ENCODE results near the gene LHB. TPM values are rescaled to one million over a fixed set of nuclear protein-coding genes. Genes with fewer than 3 reads are reported as not detected.
"Not testable (repeated sequence)": the region's sequence is repeated elsewhere in the genome, so short reads cannot be mapped to it uniquely, and the experiment has no call there.

Gene LHB
- total and polyA plus RNA-seq, 4 donors: 0.32 TPM; not detected in 3

DNA sequence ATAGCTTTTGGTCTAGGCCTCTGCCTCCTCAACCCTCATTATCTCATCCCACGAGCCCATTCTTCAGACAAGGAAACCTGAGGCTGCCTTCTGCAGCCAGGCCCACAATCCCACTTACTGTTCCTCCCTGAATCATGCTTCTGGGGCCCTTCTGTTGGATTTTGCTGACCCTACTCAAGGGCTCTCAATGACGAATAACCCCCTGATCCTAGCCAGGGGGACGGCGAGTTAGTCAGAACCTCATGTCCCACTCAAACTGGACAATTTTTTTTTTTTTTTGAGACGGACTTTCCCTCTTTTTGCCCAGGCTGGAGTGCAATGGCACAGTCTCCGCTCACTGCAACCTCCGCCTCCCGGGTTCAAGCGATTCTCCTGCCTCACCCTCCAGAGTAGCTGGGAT, 5.2 kb upstream of the LHB start:
- 96% methylated on average over 4 of the region's 9 CpGs for WGBS (ENCODE audit: insufficient coverage)
- no peak for DNase-seq (ENCODE audit: low read depth in 4 of 6, low spot score in 6 of 6)
- peaks cover 30% of the 10 kb centered on the region for H3K4me1 ChIP-seq (ENCODE audit: control insufficient read depth, insufficient read depth, low read length)
- H3K9me3 ChIP-seq (ENCODE audit: control insufficient read depth, insufficient read depth, low read length): no peaks in the 10 kb centered on the region
- H3K27me3 ChIP-seq (ENCODE audit: control insufficient read depth, insufficient read depth, low read length): peaks cover 43% of the 10 kb centered on the region
- no peak overlapping the region for H3K27ac ChIP-seq (ENCODE audit: low read depth, low read length)
- no peaks in the 10 kb centered on the region for H3K36me3 ChIP-seq (ENCODE audit: control insufficient read depth, insufficient read depth, low read length)
- no peak overlapping the region for H3K4me3 ChIP-seq (ENCODE audit: low read depth, low read length)

DNA sequence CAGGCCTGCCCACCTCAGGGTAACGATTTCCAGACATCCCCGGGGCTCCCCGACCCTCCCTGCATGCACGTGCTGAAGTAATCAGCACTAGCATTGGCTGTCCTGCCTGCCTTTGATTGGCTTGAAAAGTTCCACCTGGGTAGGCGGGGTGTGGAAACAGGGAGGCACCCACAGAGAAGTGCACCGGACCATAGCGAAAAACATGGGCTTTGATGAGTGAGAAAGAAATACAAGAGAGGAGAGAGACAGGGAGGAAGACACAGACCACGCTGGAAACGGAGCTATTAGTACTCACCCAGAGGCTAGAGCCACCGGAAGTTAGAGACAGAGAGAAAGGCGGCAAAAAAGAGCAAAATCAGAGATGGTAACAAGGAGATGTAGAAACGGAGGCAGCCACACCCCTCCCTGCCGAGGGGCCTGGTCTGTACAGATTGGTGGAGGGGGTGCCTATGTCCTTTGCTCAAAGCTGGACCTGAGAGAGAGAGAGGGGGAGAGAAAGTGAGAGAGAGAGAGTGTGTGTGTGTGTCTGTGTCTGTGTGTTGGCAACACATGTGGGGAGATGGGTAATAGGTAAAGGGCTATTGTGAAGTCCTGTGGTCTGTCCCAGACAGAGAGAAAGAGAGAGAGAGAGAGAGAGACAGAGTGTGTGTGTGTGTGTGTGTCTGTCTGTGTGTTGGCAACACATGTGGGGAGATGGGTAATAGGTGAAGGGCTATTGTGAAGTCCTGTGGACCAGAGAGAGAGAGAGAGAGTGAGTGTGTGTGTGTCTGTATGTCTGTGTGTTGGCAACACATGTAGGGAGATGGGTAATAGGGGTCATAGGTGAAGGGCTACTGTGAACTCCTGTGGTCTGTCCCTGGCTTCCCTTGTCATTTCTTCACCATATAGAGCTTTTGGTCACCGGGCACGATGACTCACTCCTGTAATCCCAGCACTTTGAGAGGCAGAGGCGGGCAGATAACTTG, 4.3 kb upstream of the LHB start:
- 45% methylated on average over 11 of the region's 16 CpGs for WGBS (ENCODE audit: insufficient coverage)
- no peaks in the 10 kb centered on the region for H3K9me3 ChIP-seq (ENCODE audit: control insufficient read depth, insufficient read depth, low read length)
- no peak overlapping the region for H3K4me3 ChIP-seq (ENCODE audit: low read depth, low read length)
- peaks cover 45% of the 10 kb centered on the region for H3K27me3 ChIP-seq (ENCODE audit: control insufficient read depth, insufficient read depth, low read length)
- H3K36me3 ChIP-seq (ENCODE audit: control insufficient read depth, insufficient read depth, low read length): peaks cover 7% of the 10 kb centered on the region
- DNase-seq (ENCODE audit: low read depth in 4 of 6, low spot score in 6 of 6): no peak
- peaks cover 31% of the 10 kb centered on the region for H3K4me1 ChIP-seq (ENCODE audit: control insufficient read depth, insufficient read depth, low read length)
- no peak overlapping the region for H3K27ac ChIP-seq (ENCODE audit: low read depth, low read length)

DNA sequence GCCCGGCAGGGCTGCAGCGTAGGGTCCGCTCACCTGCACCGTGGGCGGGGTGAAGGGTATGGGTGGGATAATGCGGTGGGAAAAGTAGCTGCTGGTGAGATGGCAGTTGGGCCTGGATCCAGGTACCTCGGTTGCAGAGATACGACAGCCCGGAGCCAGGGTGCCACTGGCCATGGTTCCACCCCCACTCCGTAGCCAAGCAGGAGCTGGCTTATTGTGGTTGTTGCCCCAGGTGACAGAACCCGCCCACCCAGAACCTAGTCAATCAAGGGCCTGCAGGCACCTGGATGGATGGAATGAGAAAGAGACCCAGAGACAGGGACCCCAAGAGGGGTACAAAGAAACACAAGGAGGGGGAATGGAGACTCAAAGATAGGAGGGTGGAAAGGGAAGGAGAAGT, 3.5 kb upstream of the LHB start:
- WGBS (ENCODE audit: insufficient coverage): 70% methylated on average over 10 of the region's 11 CpGs
- Histone ChIP-seq H3K9me3 (ENCODE audit: control insufficient read depth, insufficient read depth, low read length) (no peaks in the 10 kb centered on the region), H3K4me3 (ENCODE audit: low read depth, low read length) (no peak overlapping the region), H3K36me3 (ENCODE audit: control insufficient read depth, insufficient read depth, low read length) (peaks cover 16% of the 10 kb centered on the region), H3K27ac (ENCODE audit: low read depth, low read length) (no peak overlapping the region), H3K27me3 (ENCODE audit: control insufficient read depth, insufficient read depth, low read length) (peaks cover 45% of the 10 kb centered on the region), H3K4me1 (ENCODE audit: control insufficient read depth, insufficient read depth, low read length) (peaks cover 31% of the 10 kb centered on the region)
- DNase-seq (ENCODE audit: low read depth in 4 of 6, low spot score in 6 of 6): no peak

DNA sequence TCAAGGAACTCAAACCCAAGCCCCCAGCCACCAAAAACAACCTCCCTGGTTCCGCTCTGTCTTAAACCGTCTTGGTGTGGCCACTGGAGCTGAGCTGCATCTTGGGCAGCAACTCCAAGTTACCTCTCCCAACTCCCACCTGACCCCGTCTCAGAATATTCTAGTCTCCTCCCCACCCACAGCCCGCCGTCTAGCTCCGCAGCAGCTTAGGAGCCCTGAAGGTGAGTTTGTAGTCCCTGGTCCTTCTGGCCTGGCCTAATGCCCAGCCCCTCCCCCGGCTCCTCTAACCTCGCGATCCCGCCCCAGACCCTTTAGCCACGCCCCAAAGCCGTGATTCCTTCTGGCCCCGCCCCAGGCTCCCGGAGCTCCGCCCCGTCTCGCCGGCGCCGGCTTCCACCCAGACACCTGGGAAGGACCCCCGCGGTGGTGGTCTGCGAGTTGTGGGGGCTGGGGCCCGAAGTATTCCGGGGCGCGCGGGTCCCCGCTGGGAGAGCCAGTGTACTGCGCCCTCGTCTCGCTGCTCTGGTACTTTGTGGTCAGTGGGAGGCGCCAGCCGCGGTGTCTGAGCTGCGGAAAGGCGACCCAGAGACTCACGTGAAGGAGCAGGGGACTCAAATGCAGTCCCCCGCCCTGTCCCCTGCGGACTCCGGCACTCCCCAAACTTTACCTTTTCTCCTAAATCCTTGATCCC, 2.5 kb upstream of the LHB start:
- peaks cover 26% of the 10 kb centered on the region for H3K36me3 ChIP-seq (ENCODE audit: control insufficient read depth, insufficient read depth, low read length)
- H3K4me1 ChIP-seq (ENCODE audit: control insufficient read depth, insufficient read depth, low read length): peaks cover 31% of the 10 kb centered on the region
- H3K9me3 ChIP-seq (ENCODE audit: control insufficient read depth, insufficient read depth, low read length): no peaks in the 10 kb centered on the region
- peak in 1 of 6 donors; percentile 28 for DNase-seq (ENCODE audit: low read depth in 4 of 6, low spot score in 6 of 6)
- WGBS (ENCODE audit: insufficient coverage): 10% methylated on average over 39 of the region's 41 CpGs
- H3K27ac ChIP-seq (ENCODE audit: low read depth, low read length): no peak overlapping the region
- H3K4me3 ChIP-seq (ENCODE audit: low read depth, low read length): no peak overlapping the region
- H3K27me3 ChIP-seq (ENCODE audit: control insufficient read depth, insufficient read depth, low read length): peaks cover 45% of the 10 kb centered on the region

DNA sequence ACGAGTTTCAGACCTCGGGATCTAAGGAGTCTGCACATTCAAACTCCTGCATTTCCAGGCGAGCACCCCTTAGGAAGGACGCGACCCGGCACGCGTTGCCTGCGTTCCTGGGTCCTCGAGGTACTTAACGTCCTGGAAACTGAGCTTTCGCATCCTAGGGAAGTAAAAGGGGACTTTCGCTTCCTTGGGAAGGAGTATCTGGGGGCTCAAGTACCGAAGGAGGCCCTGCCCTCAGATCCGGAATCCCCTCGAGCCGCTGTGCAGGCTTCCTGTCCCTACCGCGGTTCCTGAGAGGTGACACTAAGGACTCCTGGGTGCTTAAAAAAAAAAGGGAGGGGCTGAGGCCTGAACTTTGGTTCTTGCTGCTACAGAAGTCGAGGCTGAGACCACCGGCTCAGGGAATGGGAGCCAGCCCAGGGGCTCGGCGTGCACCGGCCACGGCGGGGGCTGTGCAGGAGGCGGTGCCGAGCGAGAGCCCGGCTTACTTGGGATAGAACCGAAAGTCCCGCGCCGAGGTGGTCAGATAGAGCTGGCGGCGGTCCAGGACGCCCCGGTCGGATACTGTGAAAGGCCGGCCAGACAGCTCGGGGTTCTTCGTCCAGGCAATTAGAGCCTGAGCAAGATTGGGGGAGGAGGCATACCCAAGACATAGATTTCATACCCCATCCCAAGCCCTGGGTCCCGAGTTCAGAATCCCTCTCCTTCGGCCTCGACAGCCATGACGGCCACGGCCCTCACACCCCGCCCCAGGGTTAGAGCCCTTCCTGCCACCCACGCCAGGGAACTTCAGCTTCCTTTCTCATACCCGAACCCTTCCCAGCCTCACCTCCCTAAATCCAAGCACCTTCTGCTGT, 1.7 kb upstream of the LHB start:
- peak overlapping the region; percentile 9 for H3K4me3 ChIP-seq (ENCODE audit: low read depth, low read length)
- not testable (repeated sequence) for H3K27ac ChIP-seq (ENCODE audit: low read depth, low read length)

DNA sequence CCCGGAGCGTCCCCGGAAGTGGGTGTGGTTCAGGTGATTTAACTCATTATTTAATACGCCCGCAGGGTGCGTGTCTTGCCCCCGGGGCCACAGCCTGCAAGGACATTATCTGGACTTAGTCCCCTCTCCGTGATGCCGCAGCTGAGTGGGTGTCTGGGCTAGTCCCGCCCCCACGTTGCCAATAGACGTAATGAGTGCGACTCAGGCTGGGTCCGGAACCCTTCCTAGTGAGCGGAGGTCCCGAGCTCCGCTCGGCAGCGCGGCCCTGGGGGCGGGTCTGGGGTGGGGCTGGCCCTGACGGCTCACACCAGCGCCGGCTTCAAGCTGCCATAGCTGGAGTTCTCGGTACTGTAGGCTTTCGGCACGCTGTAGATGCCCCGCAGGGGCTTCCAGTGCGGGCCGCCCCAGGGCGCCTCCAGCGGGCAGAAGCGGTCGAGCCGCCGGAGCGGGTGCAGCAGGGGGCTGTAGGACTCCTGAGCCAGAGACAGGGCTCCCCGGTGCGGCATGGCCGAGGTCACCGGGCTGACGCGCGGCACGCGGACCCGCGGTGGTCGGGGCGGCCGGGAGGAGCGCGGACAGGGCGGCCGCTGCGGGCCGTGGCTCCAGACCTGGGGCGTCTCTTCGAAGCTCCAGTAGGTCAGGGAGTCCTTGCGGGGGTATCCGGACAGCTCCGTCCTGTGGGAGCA, 918 bp upstream of the LHB start:
- no peaks in the 10 kb centered on the region for H3K9me3 ChIP-seq (ENCODE audit: control insufficient read depth, insufficient read depth, low read length)
- peaks cover 37% of the 10 kb centered on the region for H3K36me3 ChIP-seq (ENCODE audit: control insufficient read depth, insufficient read depth, low read length)
- peak overlapping the region; percentile 29 for H3K4me3 ChIP-seq (ENCODE audit: low read depth, low read length)
- peak in 2 of 6 donors; percentile 20 to 44 for DNase-seq (ENCODE audit: low read depth in 4 of 6, low spot score in 6 of 6)
- H3K27ac ChIP-seq (ENCODE audit: low read depth, low read length): no peak overlapping the region
- peaks cover 31% of the 10 kb centered on the region for H3K4me1 ChIP-seq (ENCODE audit: control insufficient read depth, insufficient read depth, low read length)
- under 1% methylated on average over 59 of the region's 62 CpGs for WGBS (ENCODE audit: insufficient coverage)
- H3K27me3 ChIP-seq (ENCODE audit: control insufficient read depth, insufficient read depth, low read length): peaks cover 45% of the 10 kb centered on the region

More for the DNA sequence above, 1.7 kb upstream of the LHB start:
- H3K4me1 ChIP-seq (ENCODE audit: control insufficient read depth, insufficient read depth, low read length): peaks cover 31% of the 10 kb centered on the region
- DNase-seq (ENCODE audit: low read depth in 4 of 6, low spot score in 6 of 6): peak in 1 of 6 donors; percentile 11
- not testable (repeated sequence) for H3K9me3 ChIP-seq (ENCODE audit: control insufficient read depth, insufficient read depth, low read length)
- peaks cover 32% of the 10 kb centered on the region for H3K36me3 ChIP-seq (ENCODE audit: control insufficient read depth, insufficient read depth, low read length)
- H3K27me3 ChIP-seq (ENCODE audit: control insufficient read depth, insufficient read depth, low read length): peaks cover 45% of the 10 kb centered on the region
- 11% methylated on average over 47 of the region's 50 CpGs for WGBS (ENCODE audit: insufficient coverage)

DNA sequence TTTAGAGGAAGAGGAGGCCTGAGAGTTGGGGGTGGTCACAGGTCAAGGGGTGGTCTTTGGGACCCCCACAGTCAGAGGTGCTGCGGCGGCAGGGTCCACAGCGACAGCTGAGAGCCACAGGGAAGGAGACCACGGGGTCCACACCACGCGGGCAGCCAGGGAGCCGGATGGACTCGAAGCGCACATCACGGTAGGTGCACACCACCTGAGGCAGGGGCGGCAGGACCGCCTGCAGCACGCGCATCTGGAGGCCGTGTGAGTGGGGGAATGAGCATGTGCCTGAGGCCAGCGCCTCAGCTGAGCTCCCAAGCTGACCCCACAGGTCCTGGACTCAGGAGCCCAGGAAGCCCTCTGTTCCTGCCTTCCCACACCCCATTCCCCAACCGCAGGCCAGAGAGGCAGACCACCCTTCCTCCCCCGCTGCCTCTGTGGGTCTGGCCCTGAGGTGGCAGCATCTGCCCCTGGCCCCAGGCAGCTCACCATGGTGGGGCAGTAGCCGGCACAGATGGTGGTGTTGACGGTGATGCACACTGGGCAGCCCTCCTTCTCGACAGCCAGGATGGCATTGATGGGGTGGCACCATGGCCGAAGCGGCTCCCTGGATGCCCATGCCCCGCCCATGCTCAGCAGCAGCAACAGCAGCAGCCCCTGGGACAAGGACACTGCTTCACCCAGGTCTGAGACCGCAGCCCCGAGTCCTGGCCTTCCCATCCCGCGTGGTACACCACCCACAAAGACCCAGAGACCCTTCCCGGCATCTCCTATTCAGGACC, 638 bp downstream of the LHB start:
- Histone ChIP-seq H3K27ac (ENCODE audit: low read depth, low read length) (no peak overlapping the region), H3K36me3 (ENCODE audit: control insufficient read depth, insufficient read depth, low read length) (peaks cover 53% of the 10 kb centered on the region), H3K9me3 (ENCODE audit: control insufficient read depth, insufficient read depth, low read length) (no peaks in the 10 kb centered on the region), H3K4me1 (ENCODE audit: control insufficient read depth, insufficient read depth, low read length) (peaks cover 31% of the 10 kb centered on the region), H3K27me3 (ENCODE audit: control insufficient read depth, insufficient read depth, low read length) (peaks cover 40% of the 10 kb centered on the region), H3K4me3 (ENCODE audit: low read depth, low read length) (no peak overlapping the region)
- no peak for DNase-seq (ENCODE audit: low read depth in 4 of 6, low spot score in 6 of 6)
- WGBS (ENCODE audit: insufficient coverage): 95% methylated on average over 22 of the region's 29 CpGs

DNA sequence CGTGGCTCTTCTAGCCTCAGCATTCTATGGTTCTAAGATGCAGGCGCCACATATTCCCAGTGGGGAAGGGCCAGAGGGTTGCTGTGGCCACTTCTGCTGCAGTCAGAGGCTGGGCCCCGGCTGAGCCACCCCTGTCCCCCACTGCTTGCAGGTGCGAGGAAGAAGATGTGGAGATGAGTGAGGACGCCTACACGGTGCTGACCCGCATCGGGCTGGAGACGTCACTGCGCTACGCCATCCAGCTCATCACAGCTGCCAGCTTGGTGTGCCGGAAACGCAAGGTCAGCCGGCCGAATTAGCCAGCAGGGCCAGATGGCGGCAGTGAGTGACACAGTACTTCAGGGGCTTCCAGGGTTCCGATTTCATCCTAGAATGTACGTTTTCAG, 2.0 kb downstream of the LHB start:
- 97% methylated on average over 18 of the region's 18 CpGs for WGBS (ENCODE audit: insufficient coverage)
- H3K4me3 ChIP-seq (ENCODE audit: low read depth, low read length): no peak overlapping the region
- peaks cover 28% of the 10 kb centered on the region for H3K4me1 ChIP-seq (ENCODE audit: control insufficient read depth, insufficient read depth, low read length)
- H3K36me3 ChIP-seq (ENCODE audit: control insufficient read depth, insufficient read depth, low read length): peaks cover 67% of the 10 kb centered on the region
- no peak for DNase-seq (ENCODE audit: low read depth in 4 of 6, low spot score in 6 of 6)
- H3K27me3 ChIP-seq (ENCODE audit: control insufficient read depth, insufficient read depth, low read length): peaks cover 28% of the 10 kb centered on the region
- no peaks in the 10 kb centered on the region for H3K9me3 ChIP-seq (ENCODE audit: control insufficient read depth, insufficient read depth, low read length)
- H3K27ac ChIP-seq (ENCODE audit: low read depth, low read length): no peak overlapping the region

Data from spinal cord (tissue), 10 donors.